HK-2 (cell line): ENCODE results near the gene ARHGAP9.
"Not testable (repeated sequence)": the region's sequence is repeated elsewhere in the genome, so short reads cannot be mapped to it uniquely, and the experiment has no call there.

Source experiments
- DNase-seq: peaks from one replicate; pipeline ENCODE4 v3.0.0-alpha.2; 2018; ENCODE audit not compliant: unreplicated experiment

Gene ARHGAP9

GRCh38 chr12:57459055-57459749 is 20.5 kb downstream of the ARHGAP9 start:
- DNase-seq = peak; percentile 96

- no peak for DNase-seq
Observed at GRCh38 chr12:57458665-57459054, 21.0 kb downstream of the ARHGAP9 start.

GRCh38 chr12:57456737-57457490 is 22.8 kb downstream of the ARHGAP9 start:
- DNase-seq = no peak

- peak; percentile 48 for DNase-seq
Observed at GRCh38 chr12:57456145-57456700, 23.4 kb downstream of the ARHGAP9 start.

- no peak for DNase-seq
Observed at GRCh38 chr12:57455374-57456144, 24.1 kb downstream of the ARHGAP9 start.

- peak; percentile 85 for DNase-seq
Observed at GRCh38 chr12:57454566-57455373, 24.9 kb downstream of the ARHGAP9 start, which contains the start of gene INHBE. Gene INHBE, plus strand, starts transcription at chr12:57455307. Its CDS starts 230 bp downstream, at chr12:57455537.

GRCh38 chr12:57454213-57454565 is 25.5 kb downstream of the ARHGAP9 start:
- no peak for DNase-seq

GRCh38 chr12:57452937-57453509 is 26.6 kb downstream of the ARHGAP9 start:
- DNase-seq = peak; percentile 76

GRCh38 chr12:57452181-57452936 is 27.3 kb downstream of the ARHGAP9 start:
- peak; percentile 55 for DNase-seq

- no peak for DNase-seq
Observed at GRCh38 chr12:57451233-57451778, 28.4 kb downstream of the ARHGAP9 start.

- no peak for DNase-seq
Observed at GRCh38 chr12:57450057-57450456, 29.6 kb downstream of the ARHGAP9 start.

GRCh38 chr12:57449375-57449774 is 30.3 kb downstream of the ARHGAP9 start:
- DNase-seq = no peak

GRCh38 chr12:57448669-57449068 is 31.0 kb downstream of the ARHGAP9 start:
- DNase-seq = no peak

GRCh38 chr12:57446292-57446960 is 33.2 kb downstream of the ARHGAP9 start:
- DNase-seq = no peak

GRCh38 chr12:57444744-57445143 is 34.9 kb downstream of the ARHGAP9 start:
- no peak for DNase-seq

- DNase-seq = not testable (repeated sequence)
Observed at GRCh38 chr12:57444337-57444736, 35.3 kb downstream of the ARHGAP9 start.

- DNase-seq = no peak
Observed at GRCh38 chr12:57441846-57442427, 37.7 kb downstream of the ARHGAP9 start.

- DNase-seq = not testable (repeated sequence)
Observed at GRCh38 chr12:57441393-57441792, 38.3 kb downstream of the ARHGAP9 start.

- DNase-seq = no peak
Observed at GRCh38 chr12:57439762-57440266, 39.9 kb downstream of the ARHGAP9 start.
